Stomach (tissue), 4 donors: Measurements from ENCODE around the gene SPEN.

ENCODE experiments used
- EP300 ChIP-seq: sonication (generic); formaldehyde crosslinking; IDR thresholded peaks from one replicate; pipeline ENCODE4 v1.6.1; 2017; ENCODE audit warnings: antibody characterized with exemption
- POLR2A ChIP-seq, 4 donors: fragments of 450-650 bp; IDR thresholded peaks; one replicate each; pipeline ENCODE4 v1.6.1; 2016; ENCODE audit warnings: antibody characterized with exemption in 4 of 4, control low read depth in 2 of 4, mild to moderate bottlenecking in 1 of 4, moderate library complexity in 1 of 4
- POLR2AphosphoS5 ChIP-seq, 3 donors: sonication (generic); formaldehyde crosslinking; IDR thresholded peaks; one replicate each; pipeline ENCODE4 v1.6.1; 2016; ENCODE audit warnings: antibody characterized with exemption in 3 of 3
- TF ChIP-seq, protein P1 (sequence below), 7 experiments: fragments of 450-650 bp in 4 of 7; fragments of 200-600 bp in 3 of 7; sonication (generic) in 3 of 7; IDR thresholded peaks; one replicate each; pipeline ENCODE4 v1.5.1; 2016 to 2019; ENCODE audit warnings: antibody characterized with exemption in 7 of 7, control low read depth in 2 of 7, mild to moderate bottlenecking in 1 of 7

DNA sequence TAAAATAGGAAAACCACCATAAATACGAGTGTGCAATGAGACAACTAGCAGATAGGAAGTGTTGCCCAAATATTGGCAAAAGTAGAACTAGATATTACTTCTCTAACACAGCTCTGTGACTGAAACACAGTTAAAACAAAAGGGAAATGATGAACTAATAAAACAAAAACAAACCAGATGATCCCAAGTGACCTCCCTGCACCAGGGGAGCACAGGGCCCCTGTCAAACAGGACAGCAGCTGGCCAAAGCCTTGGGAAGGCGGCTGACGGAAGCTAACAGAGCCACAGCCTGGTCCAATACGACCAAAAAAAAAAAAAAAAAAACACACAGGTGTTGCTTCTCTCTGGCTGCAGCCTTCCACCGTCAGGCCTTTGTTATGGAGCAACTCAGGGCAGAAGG lies 110.6 kb downstream of the SPEN start:
- TF ChIP-seq, protein P1, sequence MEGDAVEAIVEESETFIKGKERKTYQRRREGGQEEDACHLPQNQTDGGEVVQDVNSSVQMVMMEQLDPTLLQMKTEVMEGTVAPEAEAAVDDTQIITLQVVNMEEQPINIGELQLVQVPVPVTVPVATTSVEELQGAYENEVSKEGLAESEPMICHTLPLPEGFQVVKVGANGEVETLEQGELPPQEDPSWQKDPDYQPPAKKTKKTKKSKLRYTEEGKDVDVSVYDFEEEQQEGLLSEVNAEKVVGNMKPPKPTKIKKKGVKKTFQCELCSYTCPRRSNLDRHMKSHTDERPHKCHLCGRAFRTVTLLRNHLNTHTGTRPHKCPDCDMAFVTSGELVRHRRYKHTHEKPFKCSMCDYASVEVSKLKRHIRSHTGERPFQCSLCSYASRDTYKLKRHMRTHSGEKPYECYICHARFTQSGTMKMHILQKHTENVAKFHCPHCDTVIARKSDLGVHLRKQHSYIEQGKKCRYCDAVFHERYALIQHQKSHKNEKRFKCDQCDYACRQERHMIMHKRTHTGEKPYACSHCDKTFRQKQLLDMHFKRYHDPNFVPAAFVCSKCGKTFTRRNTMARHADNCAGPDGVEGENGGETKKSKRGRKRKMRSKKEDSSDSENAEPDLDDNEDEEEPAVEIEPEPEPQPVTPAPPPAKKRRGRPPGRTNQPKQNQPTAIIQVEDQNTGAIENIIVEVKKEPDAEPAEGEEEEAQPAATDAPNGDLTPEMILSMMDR (IDR thresholded peaks at IDR 0.05) = no peak
- no peak for TF ChIP-seq POLR2A (IDR thresholded peaks at IDR 0.05)
- no peak for TF ChIP-seq EP300
- TF ChIP-seq POLR2AphosphoS5 (IDR thresholded peaks at IDR 0.05) = no peak
